ENCODE data around the gene ZMYM2. TPM values are rescaled to one million over a fixed set of nuclear protein-coding genes. Genes with fewer than 3 reads are reported as not detected.

ZMYM2 gene
- total RNA-seq, 1 experiment from 2014 or later, result 159 TPM

GRCh38 chr13:19959831-19960652 is 1.5 kb downstream of the ZMYM2 start:
- peaks cover 8% of the 10 kb centered on the region; the same call in 1 of the 2 replicates for H3K9me3 Mint-ChIP-seq
- peak overlapping the region; percentile 95 for H3K27ac Mint-ChIP-seq
- ChIA-PET CTCF (interaction anchor here (0.7 to 1.1 kb wide), 13 partner anchors 10 to 181 kb away, joined by 3 to 13 read pairs (median 4); no protein-coding TSS in a partner anchor), POLR2A (interaction anchor here (0.5 to 1.0 kb wide), 3 partner anchors 96 to 466 kb away, joined by 6 read pairs; partner anchors contain the start of gene ZMYM5)
- ATAC-seq, result peak; percentile 55
- peaks cover 34% of the 10 kb centered on the region for H3K36me3 Mint-ChIP-seq
- H3K4me3 Mint-ChIP-seq, result peak overlapping the region; percentile 96
- no peaks in the 10 kb centered on the region; the same call in 1 of the 2 replicates for H3K27me3 Mint-ChIP-seq (ENCODE audit: low read depth)
- TF ChIP-seq CTCF (IDR thresholded peaks at IDR 0.05) (peak; percentile 43), ELF4 (CRISPR knock-in tag; IDR thresholded peaks at IDR 0.05; ENCODE audit: low read depth) (no peak), FOXK1 (CRISPR knock-in tag; IDR thresholded peaks at IDR 0.05) (0 out of 2 replicates have a peak, but pooled peaks have one; percentile 37), ATF3 (CRISPR knock-in tag; conservative IDR thresholded peaks at IDR 0.05) (no peak), NFYB (CRISPR knock-in tag; conservative IDR thresholded peaks at IDR 0.05; ENCODE audit: low read depth) (no peak), SOX15 (CRISPR knock-in tag; IDR thresholded peaks at IDR 0.05) (no peak), TEAD1 (CRISPR knock-in tag; IDR thresholded peaks at IDR 0.05) (no peak), NR3C1 (CRISPR knock-in tag; conservative IDR thresholded peaks at IDR 0.05; ENCODE audit: low read depth) (no peak), CBFB (CRISPR knock-in tag; IDR thresholded peaks at IDR 0.05; ENCODE audit: low read depth) (no peak)
- TF ChIP-seq, protein P1, sequence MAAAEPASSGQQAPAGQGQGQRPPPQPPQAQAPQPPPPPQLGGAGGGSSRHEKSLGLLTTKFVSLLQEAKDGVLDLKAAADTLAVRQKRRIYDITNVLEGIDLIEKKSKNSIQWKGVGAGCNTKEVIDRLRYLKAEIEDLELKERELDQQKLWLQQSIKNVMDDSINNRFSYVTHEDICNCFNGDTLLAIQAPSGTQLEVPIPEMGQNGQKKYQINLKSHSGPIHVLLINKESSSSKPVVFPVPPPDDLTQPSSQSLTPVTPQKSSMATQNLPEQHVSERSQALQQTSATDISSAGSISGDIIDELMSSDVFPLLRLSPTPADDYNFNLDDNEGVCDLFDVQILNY (CRISPR knock-in tag; IDR thresholded peaks at IDR 0.05), result no peak
- TF ChIP-seq, protein P2, sequence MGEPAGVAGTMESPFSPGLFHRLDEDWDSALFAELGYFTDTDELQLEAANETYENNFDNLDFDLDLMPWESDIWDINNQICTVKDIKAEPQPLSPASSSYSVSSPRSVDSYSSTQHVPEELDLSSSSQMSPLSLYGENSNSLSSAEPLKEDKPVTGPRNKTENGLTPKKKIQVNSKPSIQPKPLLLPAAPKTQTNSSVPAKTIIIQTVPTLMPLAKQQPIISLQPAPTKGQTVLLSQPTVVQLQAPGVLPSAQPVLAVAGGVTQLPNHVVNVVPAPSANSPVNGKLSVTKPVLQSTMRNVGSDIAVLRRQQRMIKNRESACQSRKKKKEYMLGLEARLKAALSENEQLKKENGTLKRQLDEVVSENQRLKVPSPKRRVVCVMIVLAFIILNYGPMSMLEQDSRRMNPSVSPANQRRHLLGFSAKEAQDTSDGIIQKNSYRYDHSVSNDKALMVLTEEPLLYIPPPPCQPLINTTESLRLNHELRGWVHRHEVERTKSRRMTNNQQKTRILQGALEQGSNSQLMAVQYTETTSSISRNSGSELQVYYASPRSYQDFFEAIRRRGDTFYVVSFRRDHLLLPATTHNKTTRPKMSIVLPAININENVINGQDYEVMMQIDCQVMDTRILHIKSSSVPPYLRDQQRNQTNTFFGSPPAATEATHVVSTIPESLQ (CRISPR knock-in tag; IDR thresholded peaks at IDR 0.05), result no peak
- TF ChIP-seq, protein P3, sequence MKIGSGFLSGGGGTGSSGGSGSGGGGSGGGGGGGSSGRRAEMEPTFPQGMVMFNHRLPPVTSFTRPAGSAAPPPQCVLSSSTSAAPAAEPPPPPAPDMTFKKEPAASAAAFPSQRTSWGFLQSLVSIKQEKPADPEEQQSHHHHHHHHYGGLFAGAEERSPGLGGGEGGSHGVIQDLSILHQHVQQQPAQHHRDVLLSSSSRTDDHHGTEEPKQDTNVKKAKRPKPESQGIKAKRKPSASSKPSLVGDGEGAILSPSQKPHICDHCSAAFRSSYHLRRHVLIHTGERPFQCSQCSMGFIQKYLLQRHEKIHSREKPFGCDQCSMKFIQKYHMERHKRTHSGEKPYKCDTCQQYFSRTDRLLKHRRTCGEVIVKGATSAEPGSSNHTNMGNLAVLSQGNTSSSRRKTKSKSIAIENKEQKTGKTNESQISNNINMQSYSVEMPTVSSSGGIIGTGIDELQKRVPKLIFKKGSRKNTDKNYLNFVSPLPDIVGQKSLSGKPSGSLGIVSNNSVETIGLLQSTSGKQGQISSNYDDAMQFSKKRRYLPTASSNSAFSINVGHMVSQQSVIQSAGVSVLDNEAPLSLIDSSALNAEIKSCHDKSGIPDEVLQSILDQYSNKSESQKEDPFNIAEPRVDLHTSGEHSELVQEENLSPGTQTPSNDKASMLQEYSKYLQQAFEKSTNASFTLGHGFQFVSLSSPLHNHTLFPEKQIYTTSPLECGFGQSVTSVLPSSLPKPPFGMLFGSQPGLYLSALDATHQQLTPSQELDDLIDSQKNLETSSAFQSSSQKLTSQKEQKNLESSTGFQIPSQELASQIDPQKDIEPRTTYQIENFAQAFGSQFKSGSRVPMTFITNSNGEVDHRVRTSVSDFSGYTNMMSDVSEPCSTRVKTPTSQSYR (CRISPR knock-in tag; IDR thresholded peaks at IDR 0.05), result no peak
- TF ChIP-seq, protein P4, sequence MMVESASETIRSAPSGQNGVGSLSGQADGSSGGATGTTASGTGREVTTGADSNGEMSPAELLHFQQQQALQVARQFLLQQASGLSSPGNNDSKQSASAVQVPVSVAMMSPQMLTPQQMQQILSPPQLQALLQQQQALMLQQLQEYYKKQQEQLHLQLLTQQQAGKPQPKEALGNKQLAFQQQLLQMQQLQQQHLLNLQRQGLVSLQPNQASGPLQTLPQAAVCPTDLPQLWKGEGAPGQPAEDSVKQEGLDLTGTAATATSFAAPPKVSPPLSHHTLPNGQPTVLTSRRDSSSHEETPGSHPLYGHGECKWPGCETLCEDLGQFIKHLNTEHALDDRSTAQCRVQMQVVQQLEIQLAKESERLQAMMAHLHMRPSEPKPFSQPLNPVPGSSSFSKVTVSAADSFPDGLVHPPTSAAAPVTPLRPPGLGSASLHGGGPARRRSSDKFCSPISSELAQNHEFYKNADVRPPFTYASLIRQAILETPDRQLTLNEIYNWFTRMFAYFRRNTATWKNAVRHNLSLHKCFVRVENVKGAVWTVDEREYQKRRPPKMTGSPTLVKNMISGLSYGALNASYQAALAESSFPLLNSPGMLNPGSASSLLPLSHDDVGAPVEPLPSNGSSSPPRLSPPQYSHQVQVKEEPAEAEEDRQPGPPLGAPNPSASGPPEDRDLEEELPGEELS (CRISPR knock-in tag; IDR thresholded peaks at IDR 0.05), result no peak
- TF ChIP-seq, protein P5, sequence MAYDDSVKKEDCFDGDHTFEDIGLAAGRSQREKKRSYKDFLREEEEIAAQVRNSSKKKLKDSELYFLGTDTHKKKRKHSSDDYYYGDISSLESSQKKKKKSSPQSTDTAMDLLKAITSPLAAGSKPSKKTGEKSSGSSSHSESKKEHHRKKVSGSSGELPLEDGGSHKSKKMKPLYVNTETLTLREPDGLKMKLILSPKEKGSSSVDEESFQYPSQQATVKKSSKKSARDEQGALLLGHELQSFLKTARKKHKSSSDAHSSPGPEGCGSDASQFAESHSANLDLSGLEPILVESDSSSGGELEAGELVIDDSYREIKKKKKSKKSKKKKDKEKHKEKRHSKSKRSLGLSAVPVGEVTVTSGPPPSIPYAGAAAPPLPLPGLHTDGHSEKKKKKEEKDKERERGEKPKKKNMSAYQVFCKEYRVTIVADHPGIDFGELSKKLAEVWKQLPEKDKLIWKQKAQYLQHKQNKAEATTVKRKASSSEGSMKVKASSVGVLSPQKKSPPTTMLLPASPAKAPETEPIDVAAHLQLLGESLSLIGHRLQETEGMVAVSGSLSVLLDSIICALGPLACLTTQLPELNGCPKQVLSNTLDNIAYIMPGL (CRISPR knock-in tag; IDR thresholded peaks at IDR 0.05), result 0 out of 2 replicates have a peak, but pooled peaks have one; percentile 23
- TF ChIP-seq, protein P6, sequence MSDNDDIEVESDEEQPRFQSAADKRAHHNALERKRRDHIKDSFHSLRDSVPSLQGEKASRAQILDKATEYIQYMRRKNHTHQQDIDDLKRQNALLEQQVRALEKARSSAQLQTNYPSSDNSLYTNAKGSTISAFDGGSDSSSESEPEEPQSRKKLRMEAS (CRISPR knock-in tag; IDR thresholded peaks at IDR 0.05), result peak; percentile 15; the same call in 1 of the 2 replicates
- peak; percentile 78 for DNase-seq (ENCODE audit: low spot score)
- peaks cover 30% of the 10 kb centered on the region for H3K4me1 Mint-ChIP-seq
